ENCODE results near the gene RFX3.

RFX3 gene

GRCh38 chr9:3514786-3515185 is 11.0 kb downstream of the RFX3 start:
- no peak for DNase-seq (ENCODE audit: low read depth in 3 of 3)

GRCh38 chr9:3513265-3513818 is 12.5 kb downstream of the RFX3 start:
- no peak for DNase-seq (ENCODE audit: low read depth in 3 of 3)

- DNase-seq (ENCODE audit: low read depth in 3 of 3), result no peak
These were observed 14.2 kb downstream of the RFX3 start for GRCh38 chr9:3511551-3511950.

GRCh38 chr9:3510796-3511195 is 15.0 kb downstream of the RFX3 start:
- DNase-seq (ENCODE audit: low read depth in 3 of 3), result no peak

- no peak for DNase-seq (ENCODE audit: low read depth in 3 of 3)
These were observed 15.9 kb downstream of the RFX3 start for GRCh38 chr9:3509926-3510325.

GRCh38 chr9:3508521-3509291 is 17.1 kb downstream of the RFX3 start:
- DNase-seq (ENCODE audit: low read depth in 3 of 3), result no peak

- DNase-seq (ENCODE audit: low read depth in 3 of 3), result no peak
These were observed 17.7 kb downstream of the RFX3 start for GRCh38 chr9:3508078-3508431.

- DNase-seq (ENCODE audit: low read depth in 3 of 3), result no peak
These were observed 18.3 kb downstream of the RFX3 start for GRCh38 chr9:3507395-3508077.

- no peak for DNase-seq (ENCODE audit: low read depth in 3 of 3)
These were observed 19.6 kb downstream of the RFX3 start for GRCh38 chr9:3506164-3506563.

GRCh38 chr9:3502560-3503398 is 23.0 kb downstream of the RFX3 start:
- DNase-seq (ENCODE audit: low read depth in 3 of 3), result no peak

- DNase-seq (ENCODE audit: low read depth in 3 of 3), result no peak
These were observed 25.8 kb downstream of the RFX3 start for GRCh38 chr9:3500044-3500443.

GRCh38 chr9:3498691-3499090 is 27.1 kb downstream of the RFX3 start:
- DNase-seq (ENCODE audit: low read depth in 3 of 3), result no peak

- DNase-seq (ENCODE audit: low read depth in 3 of 3), result no peak
These were observed 27.9 kb downstream of the RFX3 start for GRCh38 chr9:3497857-3498256.

GRCh38 chr9:3497401-3497800 is 28.4 kb downstream of the RFX3 start:
- DNase-seq (ENCODE audit: low read depth in 3 of 3), result no peak

- DNase-seq (ENCODE audit: low read depth in 3 of 3), result no peak
These were observed 29.9 kb downstream of the RFX3 start for GRCh38 chr9:3495855-3496254.

- no peak for DNase-seq (ENCODE audit: low read depth in 3 of 3)
These were observed 33.6 kb downstream of the RFX3 start for GRCh38 chr9:3492214-3492613.

GRCh38 chr9:3491450-3491849 is 34.4 kb downstream of the RFX3 start:
- DNase-seq (ENCODE audit: low read depth in 3 of 3), result no peak

GRCh38 chr9:3490957-3491356 is 34.8 kb downstream of the RFX3 start:
- no peak for DNase-seq (ENCODE audit: low read depth in 3 of 3)

GRCh38 chr9:3482578-3482977 is 43.2 kb downstream of the RFX3 start:
- DNase-seq (ENCODE audit: low read depth in 3 of 3), result no peak

- DNase-seq (ENCODE audit: low read depth in 3 of 3), result no peak
These were observed 45.5 kb downstream of the RFX3 start for GRCh38 chr9:3480353-3480655.

GRCh38 chr9:3479514-3480352 is 46.1 kb downstream of the RFX3 start:
- no peak for DNase-seq (ENCODE audit: low read depth in 3 of 3)

GRCh38 chr9:3478549-3478953 is 47.2 kb downstream of the RFX3 start:
- no peak for DNase-seq (ENCODE audit: low read depth in 3 of 3)

Data from stimulated activated CD4-positive, alpha-beta T cell treated with anti-CD3 and anti-CD28 coated beads, TNF-alpha, amount 100 ng/mL, for 24 hours (primary cell).